Measurements from ENCODE around the gene MS4A8.
A peak's percentile ranks its signal among the peaks of the same experiment; 100 is the strongest.

MS4A8 gene

DNA sequence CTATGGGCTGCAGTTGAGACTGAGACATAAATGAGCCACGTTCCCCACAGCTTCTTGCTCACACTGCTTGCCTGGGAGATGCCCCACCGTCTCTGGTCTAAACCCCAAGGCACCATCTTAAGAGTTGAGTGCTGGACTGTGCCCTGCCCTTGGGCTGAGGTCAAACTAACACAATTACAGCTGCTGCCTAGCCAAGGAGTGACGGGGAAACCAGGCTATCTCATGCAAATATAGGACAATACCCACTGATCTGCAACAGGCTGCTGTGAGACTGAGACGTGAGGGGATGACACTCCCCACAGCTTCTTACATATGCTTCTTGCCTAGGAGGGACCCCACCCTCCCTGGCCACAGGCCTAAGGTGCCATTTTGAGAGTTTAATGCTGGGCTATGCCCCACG lies 7.8 kb upstream of the MS4A8 start:
- TF ChIP-seq, protein P1, sequence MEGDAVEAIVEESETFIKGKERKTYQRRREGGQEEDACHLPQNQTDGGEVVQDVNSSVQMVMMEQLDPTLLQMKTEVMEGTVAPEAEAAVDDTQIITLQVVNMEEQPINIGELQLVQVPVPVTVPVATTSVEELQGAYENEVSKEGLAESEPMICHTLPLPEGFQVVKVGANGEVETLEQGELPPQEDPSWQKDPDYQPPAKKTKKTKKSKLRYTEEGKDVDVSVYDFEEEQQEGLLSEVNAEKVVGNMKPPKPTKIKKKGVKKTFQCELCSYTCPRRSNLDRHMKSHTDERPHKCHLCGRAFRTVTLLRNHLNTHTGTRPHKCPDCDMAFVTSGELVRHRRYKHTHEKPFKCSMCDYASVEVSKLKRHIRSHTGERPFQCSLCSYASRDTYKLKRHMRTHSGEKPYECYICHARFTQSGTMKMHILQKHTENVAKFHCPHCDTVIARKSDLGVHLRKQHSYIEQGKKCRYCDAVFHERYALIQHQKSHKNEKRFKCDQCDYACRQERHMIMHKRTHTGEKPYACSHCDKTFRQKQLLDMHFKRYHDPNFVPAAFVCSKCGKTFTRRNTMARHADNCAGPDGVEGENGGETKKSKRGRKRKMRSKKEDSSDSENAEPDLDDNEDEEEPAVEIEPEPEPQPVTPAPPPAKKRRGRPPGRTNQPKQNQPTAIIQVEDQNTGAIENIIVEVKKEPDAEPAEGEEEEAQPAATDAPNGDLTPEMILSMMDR (conservative IDR thresholded peaks at IDR 0.05; ENCODE audit: low read depth), result no peak
- ChIA-PET CTCF (interaction anchor here (0.6 kb wide), 1 partner anchor 43 kb away, joined by 5 read pairs; no protein-coding TSS in a partner anchor), POLR2A (ENCODE audit: low non-redundant PET) (no interaction called here)
- no peak for DNase-seq (ENCODE audit: low spot score)
- H3K27ac ChIP-seq, result no peak overlapping the region

DNA sequence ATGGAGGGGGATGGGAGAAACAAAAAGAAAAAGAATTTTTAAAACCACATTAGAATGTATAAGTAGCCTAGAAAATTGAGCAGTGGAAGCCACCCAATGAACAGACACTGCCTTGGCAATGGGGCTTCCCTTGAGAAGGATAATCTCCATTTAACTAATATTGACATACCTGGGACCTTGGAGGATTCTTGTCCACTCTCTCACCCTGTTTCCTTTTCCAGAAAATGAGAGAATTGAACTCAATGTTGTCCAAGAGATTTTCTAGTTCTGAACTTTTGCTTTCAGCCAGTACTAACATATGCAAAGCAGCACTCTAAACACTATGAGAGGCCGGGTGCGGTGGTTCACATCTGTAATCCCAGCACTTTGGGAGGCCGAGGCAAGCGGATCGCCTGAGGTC lies 524 bp downstream of the MS4A8 start:
- ChIA-PET POLR2A (ENCODE audit: low non-redundant PET) (no interaction called here), CTCF (no interaction called here)
- no peak overlapping the region for H3K27ac ChIP-seq
- DNase-seq (ENCODE audit: low spot score), result no peak
- TF ChIP-seq, protein P1 (conservative IDR thresholded peaks at IDR 0.05; ENCODE audit: low read depth), result no peak

DNA sequence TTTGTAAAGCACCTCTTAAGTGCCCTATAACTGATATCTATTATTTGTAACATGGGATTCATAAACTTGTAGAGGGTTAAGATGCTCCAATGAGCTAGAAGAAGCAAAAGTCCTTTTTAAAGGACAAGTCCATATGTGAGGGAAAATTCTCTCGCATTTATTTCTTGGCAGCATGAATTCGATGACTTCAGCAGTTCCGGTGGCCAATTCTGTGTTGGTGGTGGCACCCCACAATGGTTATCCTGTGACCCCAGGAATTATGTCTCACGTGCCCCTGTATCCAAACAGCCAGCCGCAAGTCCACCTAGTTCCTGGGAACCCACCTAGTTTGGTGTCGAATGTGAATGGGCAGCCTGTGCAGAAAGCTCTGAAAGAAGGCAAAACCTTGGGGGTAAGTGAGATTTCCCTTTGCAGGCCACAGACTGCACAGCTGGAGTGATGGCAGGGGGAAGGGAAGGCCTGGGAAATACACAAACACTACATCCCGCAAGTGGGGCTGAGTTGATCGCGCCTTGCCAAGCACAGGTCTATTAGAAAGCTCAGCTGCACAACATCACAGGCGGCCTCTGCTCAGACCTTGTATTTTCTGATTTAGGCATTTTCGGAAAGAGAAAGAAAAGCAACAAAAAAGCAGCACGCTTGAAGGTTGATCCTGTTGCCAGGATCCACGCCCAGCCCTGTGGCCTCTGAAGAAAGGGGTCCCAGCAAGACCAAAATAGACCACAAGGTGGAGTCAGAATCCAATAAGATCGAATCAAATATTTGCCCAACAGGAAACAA lies 1.5 kb downstream of the MS4A8 start:
- TF ChIP-seq, protein P1 (conservative IDR thresholded peaks at IDR 0.05; ENCODE audit: low read depth), result peak; percentile 18; the same call in 1 of the 2 replicates
- no peak overlapping the region for H3K27ac ChIP-seq
- peak; percentile 33 for DNase-seq (ENCODE audit: low spot score)
- ChIA-PET CTCF (interaction anchor here (0.7 to 0.8 kb wide), 2 partner anchors 131 to 529 kb away, joined by 3 read pairs; no protein-coding TSS in a partner anchor), POLR2A (ENCODE audit: low non-redundant PET) (no interaction called here)

DNA sequence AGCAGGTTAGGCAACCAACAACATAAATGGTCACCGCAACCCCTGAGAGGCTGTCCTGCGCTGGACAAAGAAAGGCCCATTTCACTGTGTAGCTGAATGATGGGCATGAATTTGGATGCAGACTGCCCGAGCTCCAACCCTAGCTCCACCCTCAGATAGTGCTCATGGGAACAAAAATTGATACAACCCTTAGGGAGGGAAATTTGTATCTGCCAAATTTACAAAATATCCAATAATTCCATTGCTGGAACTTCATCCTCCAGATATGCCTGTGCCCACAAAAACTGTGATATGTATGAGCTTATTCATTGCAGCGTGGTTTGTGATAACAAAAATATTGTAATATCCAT lies 2.0 kb downstream of the MS4A8 start:
- no peak for DNase-seq (ENCODE audit: low spot score)
- CTCF ChIA-PET, result interaction anchor here (0.8 kb wide), 1 partner anchor 529 kb away, joined by 3 read pairs; no protein-coding TSS in a partner anchor
- POLR2A ChIA-PET (ENCODE audit: low non-redundant PET), result no interaction called here
- TF ChIP-seq, protein P1 (conservative IDR thresholded peaks at IDR 0.05; ENCODE audit: low read depth), result no peak; the same call in 1 of the 2 replicates
- H3K27ac ChIP-seq, result no peak overlapping the region

DNA sequence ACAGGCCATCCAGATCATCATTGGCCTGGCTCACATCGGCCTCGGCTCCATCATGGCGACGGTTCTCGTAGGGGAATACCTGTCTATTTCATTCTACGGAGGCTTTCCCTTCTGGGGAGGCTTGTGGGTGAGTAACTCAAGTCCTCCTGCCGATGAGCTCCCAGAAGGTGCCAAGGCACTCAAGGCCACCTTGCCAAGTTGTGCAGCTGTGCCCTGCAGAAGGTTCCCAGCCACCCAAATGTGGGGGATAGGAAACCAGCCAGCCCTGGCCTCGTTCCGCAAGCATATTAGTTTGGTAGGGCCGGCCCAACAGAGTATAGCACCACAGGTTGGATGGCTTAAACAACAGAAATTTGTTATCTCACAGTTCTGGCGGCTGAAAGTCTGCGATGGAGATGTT lies 4.0 kb downstream of the MS4A8 start:
- CTCF ChIA-PET, result interaction anchor here (0.6 kb wide), 1 partner anchor 61 kb away, joined by 3 read pairs; no protein-coding TSS in a partner anchor
- no peak overlapping the region for H3K27ac ChIP-seq
- DNase-seq (ENCODE audit: low spot score), result no peak
- POLR2A ChIA-PET (ENCODE audit: low non-redundant PET), result no interaction called here
- TF ChIP-seq, protein P1 (conservative IDR thresholded peaks at IDR 0.05; ENCODE audit: low read depth), result no peak

DNA sequence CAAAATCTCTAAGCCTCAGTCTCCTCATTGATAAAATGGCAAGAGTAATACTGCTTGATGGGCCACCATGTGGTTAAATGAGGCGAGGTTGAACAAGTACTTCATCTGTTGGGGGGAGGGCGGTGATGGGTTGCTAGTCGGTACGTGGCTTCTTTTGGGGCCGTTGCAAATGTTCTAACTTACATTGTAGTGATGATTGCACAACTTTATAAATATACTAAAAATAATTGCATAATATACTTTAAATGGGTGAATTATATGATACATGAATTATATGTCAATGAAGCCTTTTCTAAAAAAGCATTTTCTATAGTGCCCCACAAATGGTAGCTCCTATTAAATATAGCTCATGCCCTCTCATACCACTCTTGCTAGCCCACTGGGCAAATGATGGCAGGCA lies 6.5 kb downstream of the MS4A8 start:
- DNase-seq (ENCODE audit: low spot score), result no peak
- TF ChIP-seq, protein P1 (conservative IDR thresholded peaks at IDR 0.05; ENCODE audit: low read depth), result no peak
- POLR2A ChIA-PET (ENCODE audit: low non-redundant PET), result no interaction called here
- no peak overlapping the region for H3K27ac ChIP-seq
- CTCF ChIA-PET, result no interaction called here

All from RWPE1 (cell line).